HUDEP-2 (cell line): Measurements from ENCODE around the gene NCMAP.
"Not testable (repeated sequence)": the region's sequence is repeated elsewhere in the genome, so short reads cannot be mapped to it uniquely, and the experiment has no call there.

ENCODE experiments used
- DNase-seq, 76 experiments: peaks; one replicate each; lab custom pipeline; 2025; ENCODE audit not compliant: unreplicated experiment in 76 of 76; lab: John Stamatoyannopoulos, UW

NCMAP gene

GRCh38 chr1:24555591-24556413 is at the start of gene NCMAP:
Gene NCMAP (plus strand): TSS chr1:24556087. CDS start chr1:24595431, 39,344 bp downstream.
- DNase-seq: no peak

DNA sequence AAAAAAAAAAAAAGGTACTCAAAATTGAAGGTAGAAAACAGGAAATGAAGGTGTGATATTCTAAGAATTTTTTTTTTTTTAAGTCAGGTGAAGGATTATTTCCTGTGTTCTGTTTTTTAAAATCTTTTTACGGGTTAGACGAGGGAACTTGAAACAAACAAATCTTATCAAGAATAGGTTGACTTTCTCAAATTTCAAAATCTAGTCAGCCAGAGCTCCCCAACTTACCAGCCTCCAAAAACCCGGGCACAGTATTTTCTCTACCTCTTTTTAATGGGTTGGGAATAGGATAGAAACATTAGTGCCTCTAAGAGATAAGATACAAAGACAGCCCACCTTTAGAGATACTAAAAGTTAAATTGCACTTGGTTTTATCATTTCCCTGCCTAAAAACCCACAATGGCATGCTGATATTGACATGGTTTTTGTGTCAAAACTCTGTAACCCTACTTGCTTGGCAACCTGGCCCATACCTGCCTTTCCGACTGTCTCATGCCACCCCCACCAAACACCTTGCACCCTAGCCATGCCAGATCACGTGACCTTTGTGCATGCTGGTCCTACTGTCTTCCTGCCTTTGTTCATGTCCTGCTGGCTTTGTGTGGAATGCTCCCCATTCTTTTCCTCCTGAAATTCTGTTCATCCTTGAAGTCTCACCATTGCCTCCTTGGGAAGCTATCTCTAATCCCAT is 49.1 kb upstream of the NCMAP start:
- no peak for DNase-seq

DNA sequence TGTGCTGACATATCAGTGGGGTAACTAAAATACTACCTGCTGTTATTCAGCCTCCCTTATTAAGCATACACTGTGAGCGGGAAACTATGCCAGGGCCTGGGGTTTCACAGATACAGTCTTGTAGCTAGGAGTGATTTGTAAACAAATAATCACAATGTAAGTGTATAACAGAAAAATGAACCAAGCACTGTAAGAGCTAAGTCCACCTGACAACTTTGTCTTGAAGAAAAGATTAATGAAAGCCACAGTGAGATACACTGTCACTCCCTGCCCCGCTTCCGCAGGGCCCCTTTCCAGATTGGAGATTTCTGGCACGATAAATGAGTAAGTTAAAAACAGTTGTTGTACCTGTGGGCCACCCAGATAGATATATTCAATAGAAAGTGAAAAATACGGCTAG is 48.5 kb upstream of the NCMAP start:
- DNase-seq: no peak

- DNase-seq: no peak
Observed at GRCh38 chr1:24508911-24509310, 47.0 kb upstream of the NCMAP start.

DNA sequence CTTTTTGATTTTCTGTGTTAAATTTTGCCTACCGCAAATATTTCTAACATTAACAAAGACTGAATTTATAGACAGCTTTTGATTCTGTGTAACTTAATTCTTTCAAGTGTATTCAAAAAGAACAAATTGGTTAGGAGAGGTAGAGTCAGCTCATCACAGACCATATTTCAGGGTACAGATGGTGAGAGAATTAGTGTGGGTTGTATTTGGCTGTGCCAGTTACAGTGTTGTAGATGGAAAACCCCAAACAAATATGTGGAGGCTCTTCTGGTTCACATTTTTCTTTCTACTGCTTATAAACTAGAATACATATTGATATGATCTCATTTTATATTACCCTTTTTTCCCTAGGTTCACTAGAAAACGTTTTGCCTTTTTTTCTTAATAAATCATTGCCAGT is 42.2 kb upstream of the NCMAP start:
- DNase-seq: no peak

- no peak for DNase-seq
Observed at GRCh38 chr1:24514946-24515345, 40.9 kb upstream of the NCMAP start.

- peak in 47 of 76 experiments; percentile 4 to 61 (median 25) for DNase-seq
Observed at GRCh38 chr1:24515671-24516209, 40.1 kb upstream of the NCMAP start.

DNA sequence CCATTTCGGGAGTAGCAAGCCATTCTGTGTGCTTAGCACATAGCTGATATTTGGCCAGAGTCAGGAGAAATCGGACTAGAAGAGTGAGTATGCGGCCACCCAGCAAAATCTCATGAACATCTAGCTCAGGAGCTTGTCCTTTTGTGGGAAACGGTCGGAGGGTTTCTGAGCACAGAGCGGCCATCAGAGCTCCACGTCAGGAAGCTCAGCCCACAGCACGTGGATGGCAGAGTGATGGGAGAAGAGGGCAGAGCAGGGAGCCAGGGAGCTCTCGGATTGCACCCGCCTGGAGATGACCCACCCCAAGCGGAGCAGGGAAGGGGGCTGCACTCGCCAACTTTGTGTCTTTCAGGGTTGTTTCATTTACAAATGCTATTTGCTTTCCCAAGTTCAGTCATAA is 39.4 kb upstream of the NCMAP start:
- DNase-seq: no peak

DNA sequence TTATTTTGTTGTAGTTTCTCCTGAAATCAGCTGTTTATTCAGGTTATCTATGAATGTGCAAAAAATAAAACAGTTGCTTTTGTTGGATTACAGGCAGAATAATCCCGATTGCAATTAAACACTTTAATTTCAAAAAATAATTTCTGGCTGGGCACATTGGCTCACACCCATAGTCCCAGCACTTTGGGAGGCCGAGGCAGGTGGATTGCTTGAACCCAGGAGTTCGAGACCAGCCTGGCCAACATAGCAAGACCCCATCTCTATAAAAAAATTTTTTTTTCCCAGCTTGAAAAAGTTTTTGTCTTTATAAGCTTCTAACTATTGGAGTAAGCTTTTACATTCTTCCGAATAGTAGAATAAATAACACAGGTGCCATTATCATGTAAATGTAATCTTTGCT is 38.0 kb upstream of the NCMAP start:
- DNase-seq: no peak

GRCh38 chr1:24520282-24520681 is 35.6 kb upstream of the NCMAP start:
- not testable (repeated sequence) for DNase-seq

GRCh38 chr1:24525606-24526005 is 30.3 kb upstream of the NCMAP start:
- no peak for DNase-seq

DNA sequence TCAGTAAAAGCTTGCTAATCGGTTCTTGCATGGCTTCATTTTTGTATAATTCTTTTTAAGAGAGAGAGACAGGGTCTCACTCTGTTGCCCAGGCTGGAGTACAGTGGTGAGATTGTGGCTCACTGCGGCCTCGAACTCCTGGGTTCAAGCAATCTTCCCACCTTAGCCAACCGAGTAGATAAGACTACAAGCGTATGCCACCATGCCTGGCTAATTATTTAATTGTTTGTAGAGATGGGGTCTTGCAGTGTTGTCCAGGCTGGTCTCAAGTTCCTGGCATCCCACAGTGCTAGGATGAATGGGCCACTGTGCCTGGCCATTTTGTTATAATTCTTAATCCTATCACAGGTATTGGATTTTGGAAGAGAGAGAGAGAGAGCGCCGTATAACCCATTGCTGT is 29.8 kb upstream of the NCMAP start:
- no peak for DNase-seq

DNA sequence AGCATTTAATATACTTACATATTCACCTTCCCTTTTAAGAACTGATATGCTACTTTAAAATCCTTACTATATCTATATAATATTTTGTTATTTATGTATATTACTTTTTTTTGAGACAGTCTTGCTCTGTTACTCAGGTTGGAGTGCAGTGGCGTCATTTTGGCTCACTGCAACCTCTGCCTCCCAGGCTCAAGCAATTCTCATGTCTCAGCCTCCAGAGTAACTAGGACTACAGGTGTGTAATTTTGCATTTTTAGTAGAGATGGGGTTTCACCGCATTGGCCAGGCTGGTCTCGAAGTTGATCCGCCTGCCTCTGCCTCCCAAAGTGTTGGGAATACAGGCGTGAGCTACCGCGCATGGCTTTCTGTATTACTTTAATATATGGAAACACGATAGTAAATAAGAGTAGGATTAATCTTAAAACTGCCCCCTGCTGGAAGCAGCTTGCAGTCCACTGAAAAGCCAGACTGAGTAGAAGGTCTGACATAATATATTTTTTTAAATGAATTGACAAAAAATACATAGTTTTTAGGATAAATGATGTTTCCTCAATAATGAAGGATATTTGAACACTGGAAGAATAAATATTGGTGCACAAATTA is 28.8 kb upstream of the NCMAP start:
- peak in 10 of 76 experiments; percentile 2 to 39 (median 11) for DNase-seq

GRCh38 chr1:24528744-24529143 is 27.1 kb upstream of the NCMAP start:
- DNase-seq: no peak

DNA sequence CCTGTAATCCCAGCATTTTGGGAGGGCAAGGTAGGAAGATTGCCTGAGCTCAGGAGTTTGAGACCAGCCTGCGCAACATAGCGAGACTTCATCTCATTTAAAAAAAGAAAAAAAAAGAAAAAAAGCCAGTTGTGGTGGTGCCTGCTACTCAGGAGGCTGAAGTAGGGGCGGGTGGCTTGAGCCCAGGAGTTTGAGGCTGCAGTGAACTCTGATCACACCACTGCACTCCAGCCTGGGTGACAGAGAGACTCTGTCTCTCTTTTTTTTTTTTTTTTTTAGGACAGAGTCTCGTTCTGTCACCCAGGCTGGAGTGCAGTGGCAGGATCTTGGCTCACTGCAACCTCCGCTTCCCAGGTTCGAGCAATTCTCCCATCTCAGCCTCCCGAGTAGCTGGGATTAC is 26.6 kb upstream of the NCMAP start:
- DNase-seq: not testable (repeated sequence)

DNA sequence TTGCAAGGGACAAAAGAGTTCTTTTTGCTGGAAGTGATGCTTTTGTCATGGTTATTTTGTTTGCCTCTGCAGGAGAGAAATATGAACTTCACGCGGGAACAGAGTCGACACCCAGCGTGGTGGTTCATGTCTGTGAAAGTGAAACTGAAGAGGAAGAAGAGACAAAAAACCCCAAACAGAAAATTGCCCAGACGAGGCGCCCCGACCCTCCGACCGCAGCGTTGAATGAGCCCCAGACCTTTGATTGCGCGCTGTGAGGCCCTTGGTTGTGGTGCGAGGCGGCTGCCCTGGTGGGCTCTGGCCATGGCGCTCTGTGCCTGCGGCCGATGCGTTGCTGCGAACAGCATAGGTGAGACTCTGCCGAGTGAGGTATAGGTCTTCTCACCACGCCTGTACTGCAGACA is 20.9 kb upstream of the NCMAP start:
- no peak for DNase-seq

DNA sequence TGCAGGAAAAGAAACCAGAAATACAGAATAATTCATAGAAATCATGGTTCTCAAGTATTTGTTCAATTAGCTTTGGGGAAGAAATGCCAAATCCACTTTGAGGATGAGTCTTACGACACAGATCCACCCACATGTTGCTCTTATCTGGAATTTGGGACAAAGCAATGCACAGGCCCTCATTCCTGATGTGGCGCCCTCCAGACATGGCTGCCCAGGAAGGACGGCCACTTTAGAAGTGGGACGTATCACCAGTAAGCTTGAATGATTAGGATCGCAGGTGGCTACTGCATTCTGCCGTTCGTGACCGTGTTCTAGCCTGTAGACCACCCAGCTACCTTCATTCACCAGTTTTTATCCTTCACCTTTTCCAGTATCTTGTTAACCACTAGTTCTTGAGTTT is 20.1 kb upstream of the NCMAP start:
- no peak for DNase-seq

- DNase-seq: no peak
Observed at GRCh38 chr1:24536391-24536840, 19.5 kb upstream of the NCMAP start.

DNA sequence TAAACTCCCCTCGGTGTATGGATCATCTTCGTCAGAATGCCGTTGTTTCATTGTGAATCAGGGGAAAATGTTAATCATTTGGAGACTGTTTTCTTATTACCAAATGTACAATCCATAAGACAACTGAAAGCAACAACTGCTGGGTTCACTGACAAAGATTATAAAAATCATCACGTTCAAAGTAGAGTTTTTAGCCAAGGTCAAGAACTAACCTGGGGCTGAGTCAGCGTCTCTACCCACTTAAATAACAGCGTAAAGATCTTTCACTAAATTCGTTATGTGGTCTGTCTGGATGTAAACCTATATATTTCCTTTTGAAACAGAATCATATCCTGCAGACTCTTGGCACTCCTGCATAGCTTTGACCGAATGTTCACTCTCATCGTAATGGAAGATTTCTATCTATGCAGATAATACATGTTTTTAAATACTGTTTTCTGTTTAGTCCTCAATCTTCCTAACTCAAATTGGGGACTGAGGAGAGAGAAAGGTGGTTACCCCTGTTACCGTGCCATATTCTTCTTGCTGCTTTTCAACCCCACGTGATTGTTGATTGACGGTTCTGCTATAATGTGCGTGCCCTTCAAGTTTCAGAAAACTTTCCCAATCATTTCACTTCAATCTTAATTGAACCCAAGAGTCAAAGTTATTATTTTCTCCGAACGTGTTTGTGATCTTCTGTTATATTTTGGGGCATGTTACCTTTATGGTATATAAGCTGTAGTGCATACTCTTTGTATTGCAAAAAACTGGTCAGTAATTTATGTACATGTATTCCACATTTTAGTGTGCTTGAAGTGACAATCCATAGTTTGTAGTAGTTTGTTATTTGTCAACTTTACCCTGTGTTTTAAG is 15.6 kb upstream of the NCMAP start:
- DNase-seq: no peak

- no peak for DNase-seq
Observed at GRCh38 chr1:24540906-24541710, 14.8 kb upstream of the NCMAP start.
